ENCODE results near the gene EMC9. TPM values are rescaled to one million over a fixed set of nuclear protein-coding genes. Genes with fewer than 3 reads are reported as not detected.

The EMC9 gene
- total and polyA plus RNA-seq, 2 of the 8 experiments (the other 6 are each of a cell fraction or from before 2014, with no cell fraction given): 38.4 to 47.2 TPM

GRCh38 chr14:24184104-24184970 lies 42.9 kb upstream of the EMC9 start:
- Histone ChIP-seq H2BK5ac (ENCODE audit: low read depth, low read length) (no peak overlapping the region), H3K79me2 (ENCODE audit: control insufficient read depth in 1 of 2, insufficient read depth in 2 of 2, low read length in 2 of 2) (peaks cover 0 to 13% of the 10 kb centered on the region in 2 experiments; a peak in 2 of 4 replicates), H2BK20ac (ENCODE audit: low read length) (no peak overlapping the region), H2BK120ac (replicated peaks; ENCODE audit: low read depth, low read length) (no peak overlapping the region), H2AFZ (ENCODE audit: low read length) (no peak overlapping the region), H3K9me3 (ENCODE audit: insufficient read depth in 2 of 2, low read depth in 1 of 2, low read length in 1 of 2) (no peaks in the 10 kb centered on the region), H4K91ac (replicated peaks; ENCODE audit: insufficient read length, low read length) (no peak overlapping the region), H3K36me3 (ENCODE audit: control insufficient read depth in 2 of 4, insufficient read depth in 4 of 4, low read length in 3 of 4) (peaks cover 20 to 75% (median 61%) of the 10 kb centered on the region in 4 experiments; a peak in 7 of 8 replicates), H3K9ac (replicated peaks in 1 of 4; ENCODE audit: extremely low read depth in 1 of 4, low read depth in 3 of 4, low read length in 3 of 4) (no peak overlapping the region), H3K4ac (replicated peaks; ENCODE audit: insufficient read length, low read depth, low read length) (no peak overlapping the region), H3K27me3 (replicated peaks in 1 of 4; ENCODE audit: control insufficient read depth in 3 of 4, extremely low read depth in 1 of 4, insufficient read depth in 3 of 4, low read length in 3 of 4) (no peaks in the 10 kb centered on the region), H3K79me1 (ENCODE audit: low read depth, low read length) (peaks cover 14% of the 10 kb centered on the region), H3K27ac (ENCODE audit: low read depth, low read length) (no peak overlapping the region), H2BK15ac (ENCODE audit: low read length) (no peak overlapping the region), H3K56ac (replicated peaks; ENCODE audit: insufficient read length, low read depth, low read length) (no peak overlapping the region), H3K4me1 (replicated peaks in 1 of 4; ENCODE audit: control insufficient read depth in 3 of 4, insufficient read depth in 4 of 4, low read length in 3 of 4) (peaks cover 0 to 7% (median 4%) of the 10 kb centered on the region in 4 experiments; a peak in 6 of 7 replicates), H4K20me1 (replicated peaks in 1 of 2; ENCODE audit: control insufficient read depth in 1 of 2, insufficient read depth in 2 of 2, low read length in 2 of 2) (peaks cover 2 to 25% of the 10 kb centered on the region in 2 experiments), H3K23ac (ENCODE audit: insufficient read length) (no peak overlapping the region), H4K8ac (ENCODE audit: extremely low read depth, insufficient read depth, low read length) (no peak overlapping the region), H3K18ac (ENCODE audit: extremely low read depth, low read length) (no peak overlapping the region), H3K23me2 (ENCODE audit: low read depth, low read length) (peaks cover 5% of the 10 kb centered on the region), H3K14ac (ENCODE audit: insufficient read length) (no peak overlapping the region), H2BK12ac (ENCODE audit: low read depth, low read length) (no peak overlapping the region), H4K5ac (ENCODE audit: insufficient read length, low read depth, low read length) (no peak overlapping the region), H3K4me2 (ENCODE audit: insufficient read depth in 1 of 2, low read depth in 2 of 2, low read length in 2 of 2) (no peak overlapping the region), H2AK5ac (ENCODE audit: low read depth, low read length) (no peak overlapping the region), H3K4me3 (ENCODE audit: extremely low read depth in 1 of 4, insufficient read depth in 2 of 4, low read depth in 3 of 4, low read length in 4 of 4) (no peak overlapping the region)
- ChIA-PET CTCF (ENCODE audit: partially characterized antibody) (interaction anchor here (0.6 to 1.5 kb wide), 3 partner anchors 11 to 1632 kb away, joined by 3 to 8 read pairs (median 3); partner anchors contain the start of gene IRF9), POLR2A (ENCODE audit: partially characterized antibody) (interaction anchor here (0.6 to 9.3 kb wide), 8 partner anchors 9 to 43 kb away, joined by 3 to 158 read pairs (median 6); partner anchors contain the start of genes EMC9, IRF9, MDP1 and REC8)
- 95% methylated on average over 15 of the region's 19 CpGs; no CpG with 5 or more reads in 1 of the 2 experiments for WGBS, 2 experiments (ENCODE audit: extremely low coverage in 1 of 2, insufficient coverage in 1 of 2, insufficient read length in 1 of 2, insufficient replicate concordance in 2 of 2, low coverage in 1 of 2, low lambda C conversion rate in 2 of 2, missing lambda C conversion rate in 1 of 2)
- DNase-seq (ENCODE audit: low read depth in 1 of 2, low spot score in 2 of 2) (no peak), FAIRE-seq (no peak)
- TF ChIP-seq TEAD4 (IDR thresholded peaks at IDR 0.05; ENCODE audit: low read depth, low read length) (no peak), GTF2F1 (IDR thresholded peaks at IDR 0.05; ENCODE audit: borderline replicate concordance, low read depth, low read length) (no peak), BCL11A (IDR thresholded peaks at IDR 0.05; ENCODE audit: low read depth in 2 of 2, low read length in 2 of 2) (no peak), HDAC2 (IDR thresholded peaks at IDR 0.05; ENCODE audit: borderline replicate concordance in 1 of 2, low read depth in 2 of 2, low read length in 2 of 2) (no peak), MAFK (IDR thresholded peaks at IDR 0.05; ENCODE audit: low read depth, low read length) (no peak), ATF3 (IDR thresholded peaks at IDR 0.05; ENCODE audit: insufficient read depth, low read depth, low read length) (no peak), BACH1 (IDR thresholded peaks at IDR 0.05; ENCODE audit: low read length) (no peak), SP4 (IDR thresholded peaks at IDR 0.05; ENCODE audit: low read length) (no peak), MAX (IDR thresholded peaks at IDR 0.05) (no peak), HDAC6 (IDR thresholded peaks at IDR 0.05; ENCODE audit: low read depth, low read length) (no peak), TBP (IDR thresholded peaks at IDR 0.05; ENCODE audit: low read depth, low read length) (no peak)

Data from H1 (cell line).